ENCODE results near the gene CCDC3. TPM values are rescaled to one million over a fixed set of nuclear protein-coding genes. Genes with fewer than 3 reads are reported as not detected.
"Not testable (repeated sequence)": the region's sequence is repeated elsewhere in the genome, so short reads cannot be mapped to it uniquely, and the experiment has no call there.

CCDC3 gene
- total RNA-seq = 0.54 TPM

- peak in 2 of 3 donors; percentile 12 to 22 for DNase-seq (ENCODE audit: low read depth in 2 of 3, low spot score in 2 of 3)
Measured at GRCh38 chr10:13001041-13001886, at the start of gene CCDC3. CCDC3 (minus strand) TSS chr10:13001713; CDS start chr10:13001570, 143 bp downstream.

- DNase-seq (ENCODE audit: low read depth in 2 of 3, low spot score in 2 of 3) = no peak
Measured at GRCh38 chr10:13051126-13051694, 49.7 kb upstream of the CCDC3 start.

- DNase-seq (ENCODE audit: low read depth in 2 of 3, low spot score in 2 of 3) = no peak
Measured at GRCh38 chr10:13049774-13050420, 48.4 kb upstream of the CCDC3 start.

- DNase-seq (ENCODE audit: low read depth in 2 of 3, low spot score in 2 of 3) = no peak
Measured at GRCh38 chr10:13048762-13049161, 47.2 kb upstream of the CCDC3 start.

- no peak for DNase-seq (ENCODE audit: low read depth in 2 of 3, low spot score in 2 of 3)
Measured at GRCh38 chr10:13047529-13048206, 46.2 kb upstream of the CCDC3 start.

- no peak for DNase-seq (ENCODE audit: low read depth in 2 of 3, low spot score in 2 of 3)
Measured at GRCh38 chr10:13046851-13047528, 45.5 kb upstream of the CCDC3 start.

- DNase-seq (ENCODE audit: low read depth in 2 of 3, low spot score in 2 of 3) = no peak
Measured at GRCh38 chr10:13043520-13043919, 42.0 kb upstream of the CCDC3 start.

- DNase-seq (ENCODE audit: low read depth in 2 of 3, low spot score in 2 of 3) = no peak
Measured at GRCh38 chr10:13039761-13040160, 38.2 kb upstream of the CCDC3 start.

GRCh38 chr10:13038391-13038790 is 36.9 kb upstream of the CCDC3 start:
- no peak for DNase-seq (ENCODE audit: low read depth in 2 of 3, low spot score in 2 of 3)

- DNase-seq (ENCODE audit: low read depth in 2 of 3, low spot score in 2 of 3) = no peak
Measured at GRCh38 chr10:13037832-13038231, 36.3 kb upstream of the CCDC3 start.

GRCh38 chr10:13036841-13037240 is 35.3 kb upstream of the CCDC3 start:
- no peak for DNase-seq (ENCODE audit: low read depth in 2 of 3, low spot score in 2 of 3)

- not testable (repeated sequence) for DNase-seq (ENCODE audit: low read depth in 2 of 3, low spot score in 2 of 3)
Measured at GRCh38 chr10:13035731-13036130, 34.2 kb upstream of the CCDC3 start.

GRCh38 chr10:13026873-13027272 is 25.4 kb upstream of the CCDC3 start:
- no peak for DNase-seq (ENCODE audit: low read depth in 2 of 3, low spot score in 2 of 3)

GRCh38 chr10:13023754-13024153 is 22.2 kb upstream of the CCDC3 start:
- no peak for DNase-seq (ENCODE audit: low read depth in 2 of 3, low spot score in 2 of 3)

GRCh38 chr10:13019280-13019679 is 17.8 kb upstream of the CCDC3 start:
- DNase-seq (ENCODE audit: low read depth in 2 of 3, low spot score in 2 of 3) = no peak

- no peak for DNase-seq (ENCODE audit: low read depth in 2 of 3, low spot score in 2 of 3)
Measured at GRCh38 chr10:13018171-13018570, 16.7 kb upstream of the CCDC3 start.

GRCh38 chr10:13016886-13017285 is 15.4 kb upstream of the CCDC3 start:
- DNase-seq (ENCODE audit: low read depth in 2 of 3, low spot score in 2 of 3) = no peak

GRCh38 chr10:13016426-13016825 is 14.9 kb upstream of the CCDC3 start:
- no peak for DNase-seq (ENCODE audit: low read depth in 2 of 3, low spot score in 2 of 3)

GRCh38 chr10:13006037-13006436 is 4.5 kb upstream of the CCDC3 start:
- DNase-seq (ENCODE audit: low read depth in 2 of 3, low spot score in 2 of 3) = no peak

- DNase-seq (ENCODE audit: low read depth in 2 of 3, low spot score in 2 of 3) = peak in 2 of 3 donors; percentile 22 to 64
Measured at GRCh38 chr10:13003759-13004158, 2.2 kb upstream of the CCDC3 start.

GRCh38 chr10:13003004-13003403 is 1.5 kb upstream of the CCDC3 start:
- no peak for DNase-seq (ENCODE audit: low read depth in 2 of 3, low spot score in 2 of 3)

Data from hematopoietic multipotent progenitor cell (in vitro differentiated cells).